Upper lobe of right lung (tissue), 1 donor: ENCODE data around the gene DNMBP. TPM values are rescaled to one million over a fixed set of nuclear protein-coding genes. Genes with fewer than 3 reads are reported as not detected.
"Not testable (repeated sequence)": the region's sequence is repeated elsewhere in the genome, so short reads cannot be mapped to it uniquely, and the experiment has no call there.

Experiments used
- ATAC-seq: fragments of 200-7000 bp; cut with Tn5 transposase; one replicate; pipeline ENCODE4 v1.9.1; 2020; ENCODE audit warnings: mild to moderate bottlenecking, moderate library complexity
- DNase-seq: peaks from one replicate; pipeline ENCODE4 v3.0.0-alpha.2; 2020
- H3K27ac ChIP-seq: fragments of 200-600 bp; one replicate; pipeline ENCODE4 v1.8.0; 2022
- H3K27me3 ChIP-seq: fragments of 200-600 bp; one replicate; pipeline ENCODE4 v1.8.0; 2022; ENCODE audit warnings: mild to moderate bottlenecking
- H3K36me3 ChIP-seq: fragments of 200-600 bp; one replicate; pipeline ENCODE4 v1.8.0; 2022
- H3K4me1 ChIP-seq: fragments of 200-600 bp; one replicate; pipeline ENCODE4 v1.8.0; 2022
- H3K4me3 ChIP-seq: fragments of 200-600 bp; one replicate; pipeline ENCODE4 v1.8.0; 2022; ENCODE audit warnings: mild to moderate bottlenecking
- H3K9me3 ChIP-seq: fragments of 200-600 bp; one replicate; pipeline ENCODE4 v1.8.0; 2022
- CTCF ChIP-seq: fragments of 200-600 bp; IDR thresholded peaks from one replicate; pipeline ENCODE4 v1.8.0; 2022; ENCODE audit warnings: antibody characterized with exemption
- intact Hi-C: fragments of 100-400 bp; cut with DNase I; formaldehyde crosslinking; loops from one replicate; pipeline ENCODE4 v1.11.0; 2022
- total RNA-seq: library from RNA; stranded (reverse); fragmentation: NEBNext Ultra II Directional; extraction: Animal tissue kit (Norgen Biotek cat#: 25700); gene quantifications from one replicate; pipeline ENCODE4 v1.2.1, GENCODE V29; 2021
- donor health status: DM: no; HTN: yes; CAD: no; lungs with severe emphysema.

Gene DNMBP
- total RNA-seq, 1 donor from 2014 or later: 12.5 TPM

GRCh38 chr10:99958806-99959205, 50.9 kb downstream of the DNMBP start:
- intact Hi-C loops: no loop called here
- Histone ChIP-seq H3K4me1 (peaks cover 2% of the 10 kb centered on the region), H3K27ac (no peak overlapping the region), H3K9me3 (no peaks in the 10 kb centered on the region), H3K36me3 (peaks cover 13% of the 10 kb centered on the region), H3K27me3 (no peaks in the 10 kb centered on the region), H3K4me3 (no peak overlapping the region)
- no peak for ATAC-seq
- no peak for DNase-seq
- no peak for TF ChIP-seq CTCF

GRCh38 chr10:99958302-99958701, 51.4 kb downstream of the DNMBP start:
- DNase-seq: no peak
- H3K27me3 ChIP-seq: no peaks in the 10 kb centered on the region
- H3K27ac ChIP-seq: no peak overlapping the region
- intact Hi-C loops: no loop called here
- no peak overlapping the region for H3K4me3 ChIP-seq
- H3K36me3 ChIP-seq: peaks cover 13% of the 10 kb centered on the region
- no peaks in the 10 kb centered on the region for H3K4me1 ChIP-seq
- TF ChIP-seq CTCF: no peak
- ATAC-seq: no peak
- H3K9me3 ChIP-seq: no peaks in the 10 kb centered on the region

GRCh38 chr10:99953510-99953909, 56.2 kb downstream of the DNMBP start:
- peaks cover 13% of the 10 kb centered on the region for H3K36me3 ChIP-seq
- DNase-seq, ATAC-seq, H3K9me3 ChIP-seq, H3K4me3 ChIP-seq, intact Hi-C loops, H3K4me1 ChIP-seq, H3K27ac ChIP-seq, H3K27me3 ChIP-seq: not testable (repeated sequence)

GRCh38 chr10:99952799-99953198, 56.9 kb downstream of the DNMBP start:
- H3K9me3 ChIP-seq: no peaks in the 10 kb centered on the region
- peaks cover 13% of the 10 kb centered on the region for H3K36me3 ChIP-seq
- H3K4me3 ChIP-seq: no peak overlapping the region
- TF ChIP-seq CTCF: no peak
- intact Hi-C loops: no loop called here
- no peak for ATAC-seq
- DNase-seq: no peak
- H3K27ac ChIP-seq: no peak overlapping the region
- no peaks in the 10 kb centered on the region for H3K27me3 ChIP-seq
- no peaks in the 10 kb centered on the region for H3K4me1 ChIP-seq

GRCh38 chr10:99946051-99946450, 63.7 kb downstream of the DNMBP start:
- H3K9me3 ChIP-seq, H3K4me3 ChIP-seq, H3K4me1 ChIP-seq, H3K27ac ChIP-seq, intact Hi-C loops, H3K36me3 ChIP-seq, H3K27me3 ChIP-seq, DNase-seq, ATAC-seq: not testable (repeated sequence)

GRCh38 chr10:99945263-99945662, 64.5 kb downstream of the DNMBP start:
- H3K4me3 ChIP-seq: no peak overlapping the region
- intact Hi-C loops: no loop called here
- no peaks in the 10 kb centered on the region for H3K4me1 ChIP-seq
- DNase-seq (no peak), ATAC-seq (peak; percentile 67)
- H3K27ac ChIP-seq: no peak overlapping the region
- no peaks in the 10 kb centered on the region for H3K36me3 ChIP-seq
- no peaks in the 10 kb centered on the region for H3K9me3 ChIP-seq
- no peaks in the 10 kb centered on the region for H3K27me3 ChIP-seq
- TF ChIP-seq CTCF: no peak

- no peak overlapping the region for H3K27ac ChIP-seq
- no peak overlapping the region for H3K4me3 ChIP-seq
- no peaks in the 10 kb centered on the region for H3K27me3 ChIP-seq
- intact Hi-C loops: no loop called here
- H3K36me3 ChIP-seq: no peaks in the 10 kb centered on the region
- ATAC-seq (no peak), DNase-seq (no peak)
- TF ChIP-seq CTCF: no peak
- H3K4me1 ChIP-seq: no peaks in the 10 kb centered on the region
- no peaks in the 10 kb centered on the region for H3K9me3 ChIP-seq
These were observed 64.9 kb downstream of the DNMBP start for GRCh38 chr10:99944860-99945259.
